ENCODE data around the gene PET117. TPM values are rescaled to one million over a fixed set of nuclear protein-coding genes. Genes with fewer than 3 reads are reported as not detected.

The PET117 gene
- total RNA-seq, 1 experiment from 2014 or later = 25.0 TPM

- Histone ChIP-seq H3K9me3 (ENCODE audit: control insufficient read depth, low read depth, low read length) (no peaks in the 10 kb centered on the region), H2AFZ (ENCODE audit: low read length) (no peak overlapping the region), H3K79me1 (ENCODE audit: insufficient read depth, low read depth, low read length, poor library complexity, severe bottlenecking) (no peaks in the 10 kb centered on the region), H2BK120ac (ENCODE audit: low read depth, low read length, poor library complexity, severe bottlenecking) (no peak overlapping the region), H3K14ac (ENCODE audit: insufficient read depth, low read length) (no peak overlapping the region), H2BK15ac (ENCODE audit: low read depth, low read length) (no peak overlapping the region), H2BK12ac (ENCODE audit: insufficient read length, low read depth, low read length) (no peak overlapping the region), H4K91ac (ENCODE audit: insufficient read length, low read depth, low read length) (no peak overlapping the region), H2BK5ac (ENCODE audit: insufficient read length, low read length) (no peak overlapping the region), H4K8ac (replicated peaks; ENCODE audit: insufficient read length, low read depth, low read length) (no peak overlapping the region), H3K4ac (ENCODE audit: low read depth, low read length) (no peak overlapping the region), H3K27me3 (ENCODE audit: insufficient read depth, low read length) (no peaks in the 10 kb centered on the region), H3K4me1 (ENCODE audit: insufficient read depth, low read length) (no peaks in the 10 kb centered on the region), H3K9ac (ENCODE audit: extremely low read depth, insufficient read length, low read length) (no peak overlapping the region), H3K18ac (ENCODE audit: insufficient read length, low read depth, low read length) (no peak overlapping the region), H2BK20ac (ENCODE audit: low read depth, low read length, poor library complexity, severe bottlenecking) (no peak overlapping the region), H3K56ac (ENCODE audit: insufficient read length, low read depth, low read length) (no peak overlapping the region), H4K5ac (ENCODE audit: insufficient read length, low read depth, low read length) (no peak overlapping the region), H3K4me2 (ENCODE audit: insufficient read depth, insufficient read length, low read length) (no peak overlapping the region), H3K23ac (ENCODE audit: insufficient read length, low read depth, low read length) (no peak overlapping the region), H3K23me2 (ENCODE audit: insufficient read length, low read depth, low read length, poor library complexity, severe bottlenecking) (no peaks in the 10 kb centered on the region), H4K20me1 (ENCODE audit: control insufficient read depth, insufficient read depth, insufficient read length) (no peaks in the 10 kb centered on the region), H2AK5ac (ENCODE audit: insufficient read length, low read length) (no peak overlapping the region), H3T11ph (ENCODE audit: low read length) (no peak overlapping the region), H3K79me2 (ENCODE audit: insufficient read depth, low read length) (no peaks in the 10 kb centered on the region), H3K27ac (ENCODE audit: insufficient read length, low read depth, low read length) (no peak overlapping the region)
- Mint-ChIP-seq H3K4me1 (peaks cover 3 to 5% of the 10 kb centered on the region in 2 experiments; a peak in 1 of 4 replicates), H3K27ac (no peak overlapping the region), H3K27me3 (ENCODE audit: low read depth) (peaks cover 6% of the 10 kb centered on the region), H3K36me3 (ENCODE audit: insufficient read depth in 1 of 3, low read depth in 3 of 3) (no peaks in the 10 kb centered on the region), H3K4me3 (no peak overlapping the region), H3K9me3 (no peaks in the 10 kb centered on the region)
- TF ChIP-seq CTCF (conservative IDR thresholded peaks at IDR 0.05) = no peak
- WGBS (ENCODE audit: extremely low coverage, insufficient read length, low lambda C conversion rate) = no CpG with 5 or more reads among the region's 10 CpGs
- DNase-seq = no peak
These were observed 44.3 kb upstream of the PET117 start for GRCh38 chr20:18093388-18093787.
